ENCODE measurements around the gene KRT75.

- TF ChIP-seq CTCF (IDR thresholded peaks at IDR 0.05; ENCODE audit: extremely low read depth in 1 of 2, insufficient read depth in 1 of 2, low read depth in 1 of 2, low read length in 2 of 2) (no peak), POLR2AphosphoS5 (IDR thresholded peaks at IDR 0.05; ENCODE audit: insufficient read depth, low read depth, low read length) (no peak), POLR2A (IDR thresholded peaks at IDR 0.05; ENCODE audit: low read depth, low read length) (no peak), EZH2 (IDR thresholded peaks at IDR 0.05; ENCODE audit: borderline replicate concordance, low read depth, low read length, severe bottlenecking) (no peak), MAX (IDR thresholded peaks at IDR 0.05; ENCODE audit: insufficient read depth, insufficient read length) (no peak), JUN (IDR thresholded peaks at IDR 0.05; ENCODE audit: borderline replicate concordance, insufficient read depth, insufficient read length, low read depth) (no peak)
Observed at GRCh38 chr12:52381206-52381605, 53.0 kb downstream of the KRT75 start.

Measured in endothelial cell of umbilical vein (primary cell).